Loucy (cell line): ENCODE data around the gene DENND6B.

ENCODE experiments used
- CTCF ChIP-seq: fragments of 200-600 bp; sonication (generic); conservative IDR thresholded peaks from 2 replicates; pipeline ENCODE4 v1.5.1; 2014; ENCODE audit warnings: mild to moderate bottlenecking, antibody characterized with exemption, low read length
- EZH2phosphoT487 ChIP-seq: fragments of 200-600 bp; IDR thresholded peaks from 2 replicates; pipeline ENCODE4 v1.6.1; 2018; ENCODE audit warnings: antibody characterized with exemption, mild to moderate bottlenecking, moderate library complexity, borderline replicate concordance

- TF ChIP-seq CTCF (no peak), EZH2phosphoT487 (no peak)
Measured at GRCh38 chr22:50310949-50311444, 15.8 kb downstream of the DENND6B start.
